Stimulated activated CD4-positive, alpha-beta T cell treated with anti-CD3 and anti-CD28 coated beads, Interleukin-15, amount 100 ng/mL, for 24 hours (primary cell): ENCODE measurements around the gene WDFY4.

Source experiments
- DNase-seq: peaks from one replicate; pipeline ENCODE4 v3.0.0-alpha.2; 2020

Gene WDFY4

GRCh38 chr10:48693206-48693605, 8.5 kb downstream of the WDFY4 start:
- DNase-seq = no peak

- no peak for DNase-seq
These were observed 9.8 kb downstream of the WDFY4 start for GRCh38 chr10:48694371-48695030.

GRCh38 chr10:48695636-48696534, 11.2 kb downstream of the WDFY4 start:
- DNase-seq = no peak

GRCh38 chr10:48696535-48696873, 11.8 kb downstream of the WDFY4 start:
- no peak for DNase-seq

GRCh38 chr10:48697091-48697490, 12.4 kb downstream of the WDFY4 start:
- no peak for DNase-seq

- no peak for DNase-seq
These were observed 13.4 kb downstream of the WDFY4 start for GRCh38 chr10:48697821-48698764.

GRCh38 chr10:48699011-48699627, 14.4 kb downstream of the WDFY4 start:
- DNase-seq = no peak

- DNase-seq = no peak
These were observed 15.4 kb downstream of the WDFY4 start for GRCh38 chr10:48700071-48700470.

- no peak for DNase-seq
These were observed 15.8 kb downstream of the WDFY4 start for GRCh38 chr10:48700493-48700892.

GRCh38 chr10:48701139-48701901, 16.6 kb downstream of the WDFY4 start:
- DNase-seq = no peak

- no peak for DNase-seq
These were observed 17.3 kb downstream of the WDFY4 start for GRCh38 chr10:48701941-48702340.

GRCh38 chr10:48703531-48704122, 19.0 kb downstream of the WDFY4 start:
- DNase-seq = no peak

GRCh38 chr10:48704156-48704555, 19.5 kb downstream of the WDFY4 start:
- no peak for DNase-seq

- DNase-seq = no peak
These were observed 20.8 kb downstream of the WDFY4 start for GRCh38 chr10:48705401-48705938.

GRCh38 chr10:48707472-48707871, 22.8 kb downstream of the WDFY4 start:
- DNase-seq = no peak

GRCh38 chr10:48708144-48708543, 23.5 kb downstream of the WDFY4 start:
- no peak for DNase-seq

- no peak for DNase-seq
These were observed 26.1 kb downstream of the WDFY4 start for GRCh38 chr10:48710647-48711275.

GRCh38 chr10:48711830-48712229, 27.2 kb downstream of the WDFY4 start:
- no peak for DNase-seq

- DNase-seq = no peak
These were observed 29.4 kb downstream of the WDFY4 start for GRCh38 chr10:48714088-48714487.

GRCh38 chr10:48716416-48716815, 31.7 kb downstream of the WDFY4 start:
- DNase-seq = no peak

GRCh38 chr10:48720611-48721010, 35.9 kb downstream of the WDFY4 start:
- no peak for DNase-seq
